VCaP (cell line): ENCODE data around the gene SGSM2.

Experiments
- H3K27ac ChIP-seq: fragments of 450-650 bp; 2 replicates; pipeline ENCODE4 v1.5.1; 2017
- TF ChIP-seq, protein P1 (sequence below): fragments of 450-650 bp; conservative IDR thresholded peaks from 2 replicates; pipeline ENCODE4 v1.5.1; 2017; ENCODE audit warnings: mild to moderate bottlenecking, moderate library complexity

Gene SGSM2

DNA sequence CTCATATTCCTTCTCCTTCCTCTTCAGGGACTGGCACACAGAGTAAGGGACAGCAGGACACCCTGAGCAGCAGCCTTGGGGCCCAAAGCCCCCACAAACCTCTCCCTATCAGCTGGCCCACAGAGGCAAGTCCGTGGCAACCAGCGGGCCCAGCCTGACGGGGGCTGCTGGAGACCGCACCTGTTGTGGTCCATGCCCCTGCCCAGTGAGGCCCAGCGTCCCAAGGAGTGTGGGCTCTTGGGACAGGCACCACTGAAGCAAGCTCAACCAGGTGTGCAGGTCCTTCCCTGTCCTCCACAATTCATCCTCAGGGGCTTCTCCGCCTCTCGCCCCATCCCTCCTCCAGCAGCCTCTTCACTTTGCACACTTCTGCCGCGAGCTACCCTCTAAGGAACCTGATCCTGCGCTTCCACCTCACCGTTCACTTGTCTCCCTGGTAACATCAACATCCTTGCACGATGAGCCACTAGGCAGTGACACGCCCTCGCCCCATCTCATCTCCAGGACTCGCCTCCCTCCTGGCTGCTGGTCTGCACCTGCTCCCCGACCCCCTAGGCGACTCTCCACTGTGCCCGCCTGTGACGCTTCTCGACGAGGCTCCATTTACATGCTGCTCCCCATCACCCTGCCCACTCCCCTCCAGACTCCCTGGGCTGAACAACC, 50.9 kb downstream of the SGSM2 start:
- peak overlapping the region; percentile 24; the same call in 1 of the 2 replicates for H3K27ac ChIP-seq
- TF ChIP-seq, protein P1, sequence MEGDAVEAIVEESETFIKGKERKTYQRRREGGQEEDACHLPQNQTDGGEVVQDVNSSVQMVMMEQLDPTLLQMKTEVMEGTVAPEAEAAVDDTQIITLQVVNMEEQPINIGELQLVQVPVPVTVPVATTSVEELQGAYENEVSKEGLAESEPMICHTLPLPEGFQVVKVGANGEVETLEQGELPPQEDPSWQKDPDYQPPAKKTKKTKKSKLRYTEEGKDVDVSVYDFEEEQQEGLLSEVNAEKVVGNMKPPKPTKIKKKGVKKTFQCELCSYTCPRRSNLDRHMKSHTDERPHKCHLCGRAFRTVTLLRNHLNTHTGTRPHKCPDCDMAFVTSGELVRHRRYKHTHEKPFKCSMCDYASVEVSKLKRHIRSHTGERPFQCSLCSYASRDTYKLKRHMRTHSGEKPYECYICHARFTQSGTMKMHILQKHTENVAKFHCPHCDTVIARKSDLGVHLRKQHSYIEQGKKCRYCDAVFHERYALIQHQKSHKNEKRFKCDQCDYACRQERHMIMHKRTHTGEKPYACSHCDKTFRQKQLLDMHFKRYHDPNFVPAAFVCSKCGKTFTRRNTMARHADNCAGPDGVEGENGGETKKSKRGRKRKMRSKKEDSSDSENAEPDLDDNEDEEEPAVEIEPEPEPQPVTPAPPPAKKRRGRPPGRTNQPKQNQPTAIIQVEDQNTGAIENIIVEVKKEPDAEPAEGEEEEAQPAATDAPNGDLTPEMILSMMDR = no peak

DNA sequence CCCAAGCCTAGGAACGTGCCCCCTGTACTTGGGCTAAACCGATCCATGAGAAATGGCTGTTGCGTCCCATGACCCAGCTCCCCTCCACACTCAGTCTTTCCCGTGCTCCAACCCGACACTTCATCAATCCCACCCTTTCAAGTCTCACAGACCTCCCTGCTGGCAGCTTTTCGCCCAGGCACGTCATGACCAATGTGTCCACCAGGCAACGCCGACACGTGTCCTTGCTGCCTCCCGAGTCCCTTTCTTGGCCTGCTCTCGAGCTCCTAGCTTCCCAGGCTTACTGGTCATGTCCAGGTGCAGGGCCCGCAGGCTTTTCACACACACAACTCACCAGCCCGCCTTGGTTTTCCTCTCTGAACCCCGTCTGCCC, 51.4 kb downstream of the SGSM2 start:
- peak overlapping the region; percentile 24; the same call in 1 of the 2 replicates for H3K27ac ChIP-seq
- TF ChIP-seq, protein P1 = no peak

DNA sequence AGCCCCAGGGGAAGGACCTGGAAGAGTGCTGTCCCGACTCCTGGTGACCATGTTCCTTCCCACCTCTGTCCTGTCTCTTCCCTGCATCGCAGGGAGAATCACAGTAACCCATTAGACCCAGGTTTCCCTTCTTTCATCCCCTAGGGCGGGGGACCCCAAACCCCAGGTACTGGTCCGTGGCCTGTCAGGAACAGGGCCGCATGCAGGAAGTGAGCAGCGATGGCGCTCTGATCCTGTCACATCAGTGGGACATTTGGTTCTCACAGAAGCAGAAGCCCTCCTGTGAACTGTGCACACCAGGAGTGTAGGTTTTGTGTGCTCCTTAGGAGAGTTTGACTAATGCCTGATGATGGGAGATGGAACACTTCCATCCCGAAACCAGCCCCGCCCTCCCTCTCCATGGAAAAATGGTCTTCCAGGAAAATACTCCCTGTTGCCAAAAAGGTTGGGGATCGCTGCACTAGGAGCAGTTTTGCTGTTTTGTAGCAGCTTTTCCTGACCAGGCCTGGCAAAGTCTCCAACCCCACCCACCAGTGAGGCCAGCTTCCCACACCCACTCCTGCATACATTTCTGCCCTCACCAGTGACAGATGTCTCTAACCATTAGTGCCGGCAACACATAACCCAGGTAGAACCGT, 53.0 kb downstream of the SGSM2 start:
- TF ChIP-seq, protein P1 = no peak
- H3K27ac ChIP-seq = peak overlapping the region; percentile 24; the same call in 1 of the 2 replicates

DNA sequence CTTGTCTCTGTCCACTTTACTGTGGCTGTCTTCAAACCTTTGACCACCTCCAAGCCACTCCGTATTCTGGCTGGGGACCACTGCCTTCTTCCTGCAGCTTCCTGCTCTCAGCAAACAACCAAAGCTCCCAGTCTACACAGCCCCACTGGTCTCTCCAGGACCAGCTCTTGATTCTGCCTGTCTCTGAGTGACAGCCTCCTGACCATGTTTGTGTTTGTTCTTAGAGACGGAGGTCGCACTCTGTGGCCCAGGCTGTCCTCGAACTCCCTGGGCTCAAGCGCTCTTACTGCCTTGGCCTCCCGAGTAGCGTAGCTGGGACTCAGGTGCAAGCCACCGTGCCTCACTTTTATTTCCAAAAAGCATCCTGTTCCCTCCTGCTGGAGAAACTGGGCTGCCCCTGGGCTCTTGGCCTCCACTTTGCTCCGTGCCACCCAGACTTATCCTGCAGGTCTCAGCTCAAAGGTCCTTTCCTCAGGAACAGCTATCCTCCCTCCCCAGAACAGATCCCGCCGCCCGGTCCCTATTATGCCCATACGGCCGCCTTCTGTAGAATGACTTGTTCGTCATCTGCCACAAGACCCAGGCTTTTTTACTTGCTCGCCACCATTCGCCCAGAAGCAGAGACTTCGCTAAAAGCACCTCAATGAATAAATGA, 54.4 kb downstream of the SGSM2 start:
- peak overlapping the region; percentile 95 for H3K27ac ChIP-seq
- TF ChIP-seq, protein P1 = no peak

DNA sequence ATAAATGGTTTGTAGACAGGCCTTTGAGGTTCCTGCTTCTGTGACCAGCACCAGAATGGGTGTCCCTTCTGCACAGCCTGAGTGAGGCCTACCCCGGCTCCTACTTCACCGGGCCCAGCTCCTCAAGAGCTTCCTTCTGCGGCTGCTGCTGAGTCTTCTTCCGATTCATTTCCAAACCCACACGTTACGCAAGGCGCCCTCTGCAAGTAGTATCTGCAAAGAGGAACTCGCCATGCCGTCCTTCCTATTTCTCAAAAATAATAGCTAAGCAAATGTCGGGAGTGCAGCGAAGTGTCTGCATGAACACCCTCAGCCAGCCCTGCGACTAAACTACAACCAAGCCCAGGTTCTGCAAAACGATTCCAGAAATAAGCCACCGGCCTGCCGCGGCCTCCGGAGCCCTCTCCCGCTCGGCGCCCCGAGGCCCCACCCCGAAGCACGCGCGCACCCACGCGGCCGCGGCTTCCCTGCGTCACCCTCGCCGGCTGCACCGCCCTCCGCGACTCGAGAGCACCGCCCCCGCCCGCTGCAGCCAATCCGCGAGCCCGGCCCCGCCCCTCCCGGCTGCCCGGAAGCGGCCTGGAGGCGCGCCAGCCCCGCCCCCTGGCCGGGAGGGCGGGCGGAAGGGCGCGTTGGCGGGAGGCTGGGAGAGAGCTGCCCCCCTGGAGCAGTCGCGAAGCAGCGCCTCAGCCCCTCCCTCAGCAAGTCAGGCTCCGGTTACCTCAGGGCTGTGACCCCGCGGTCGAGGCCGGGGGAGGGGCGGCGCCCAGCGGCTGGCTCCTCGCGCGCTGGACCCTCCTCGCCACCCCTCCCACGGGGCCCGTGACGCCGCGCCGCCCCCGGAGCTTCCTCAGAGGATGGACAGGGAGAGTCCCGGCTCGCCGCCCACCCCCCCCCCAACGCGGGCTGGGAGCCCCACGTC, 55.2 kb downstream of the SGSM2 start:
- TF ChIP-seq, protein P1 = no peak
- H3K27ac ChIP-seq = peak overlapping the region; percentile 95

DNA sequence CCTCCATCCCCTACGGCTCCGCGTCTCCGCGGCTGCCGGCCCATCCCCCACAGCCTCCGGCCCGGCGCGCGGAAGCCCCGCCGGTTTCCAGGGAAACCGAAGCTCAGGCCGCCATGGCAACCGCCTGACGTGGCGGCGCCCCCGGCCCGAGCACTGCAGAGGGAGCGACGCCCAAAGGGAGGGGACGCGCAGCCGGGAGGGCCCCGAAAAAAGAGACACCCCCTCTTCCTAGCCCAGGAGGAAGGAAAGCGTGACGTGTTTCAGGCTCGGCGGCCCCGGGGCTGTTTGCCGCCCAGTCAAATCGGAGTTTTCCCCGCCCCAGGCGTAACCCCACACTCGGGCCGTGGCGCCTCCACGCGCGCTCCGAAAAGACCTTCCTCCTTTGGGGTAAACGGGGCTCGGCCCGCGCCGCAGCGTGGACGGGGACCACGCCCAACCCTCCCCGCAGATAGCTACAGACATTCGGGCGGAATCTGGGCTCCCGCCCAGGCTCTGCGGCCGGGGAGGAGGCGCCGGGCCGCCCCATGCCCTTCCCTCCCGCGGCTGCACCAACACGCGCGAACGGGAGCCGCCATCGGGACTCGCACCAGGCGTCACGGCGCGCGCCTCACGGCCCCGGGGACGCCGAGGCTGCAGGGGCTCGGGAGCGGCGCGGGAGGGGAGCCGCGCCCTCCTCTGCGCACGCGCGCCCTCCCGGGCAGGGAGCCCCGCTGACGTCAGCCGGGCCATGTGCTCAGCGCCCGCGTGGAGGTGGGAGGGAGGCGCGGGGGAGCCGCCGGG, 56.1 kb downstream of the SGSM2 start:
- TF ChIP-seq, protein P1 = no peak
- peak overlapping the region; percentile 95 for H3K27ac ChIP-seq
